NOMO-1 treated with DMSO at 0.1 percent for 48 hours (cell line): ENCODE measurements around the gene ARHGEF16.

Experiments used
- DNase-seq: peaks from one replicate; lab custom pipeline; 2025; ENCODE audit not compliant: unreplicated experiment; lab: John Stamatoyannopoulos, UW

ARHGEF16 gene

DNA sequence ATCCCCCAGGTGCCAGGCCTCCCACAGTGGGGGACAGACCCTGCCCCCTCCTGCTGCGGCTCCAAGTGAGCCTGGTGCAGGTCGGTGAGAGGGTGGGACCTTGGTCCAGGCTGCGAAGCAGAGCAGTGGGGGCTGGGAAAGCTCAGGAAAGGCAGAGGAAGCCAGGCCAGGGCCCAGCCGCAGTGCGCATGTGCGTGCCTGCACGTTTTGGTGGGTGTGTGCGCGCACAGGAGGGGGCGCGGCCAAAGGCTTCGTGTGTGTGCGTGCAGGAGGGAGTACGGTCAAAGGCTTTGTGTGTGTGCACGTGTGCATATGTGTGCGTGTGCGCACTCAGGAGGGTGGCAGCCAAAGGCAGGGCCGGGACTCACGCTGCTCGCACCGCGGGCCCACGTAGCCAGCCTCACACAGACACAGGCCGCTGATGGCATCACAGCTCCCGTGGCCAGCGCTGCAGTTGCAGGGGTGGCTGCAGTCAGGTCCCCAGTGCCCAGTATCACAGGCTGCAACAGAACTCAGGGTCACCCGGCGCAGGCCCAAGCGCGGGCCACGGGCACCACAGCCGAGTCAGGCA lies 45.9 kb downstream of the ARHGEF16 start:
- DNase-seq: no peak

DNA sequence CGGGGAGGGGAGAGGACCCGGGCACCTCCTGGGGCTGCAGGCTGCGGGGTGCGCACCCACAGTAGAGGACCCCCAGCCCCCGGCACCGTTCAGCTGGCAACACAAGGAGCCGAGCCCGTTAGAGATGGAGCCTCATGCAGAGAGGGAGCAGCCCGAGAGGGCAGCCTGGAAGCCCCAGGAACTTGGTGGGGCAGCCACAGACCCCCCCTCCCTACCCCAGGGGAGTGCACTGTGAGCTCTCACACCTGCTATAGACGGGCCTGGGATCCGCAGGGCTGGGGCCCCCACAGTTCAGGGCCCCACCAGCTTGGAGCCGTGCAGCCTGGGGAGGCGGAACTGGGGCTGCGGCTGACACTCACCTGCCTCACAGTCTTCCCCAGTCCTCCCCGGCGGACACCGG lies 47.0 kb downstream of the ARHGEF16 start:
- DNase-seq: no peak

DNA sequence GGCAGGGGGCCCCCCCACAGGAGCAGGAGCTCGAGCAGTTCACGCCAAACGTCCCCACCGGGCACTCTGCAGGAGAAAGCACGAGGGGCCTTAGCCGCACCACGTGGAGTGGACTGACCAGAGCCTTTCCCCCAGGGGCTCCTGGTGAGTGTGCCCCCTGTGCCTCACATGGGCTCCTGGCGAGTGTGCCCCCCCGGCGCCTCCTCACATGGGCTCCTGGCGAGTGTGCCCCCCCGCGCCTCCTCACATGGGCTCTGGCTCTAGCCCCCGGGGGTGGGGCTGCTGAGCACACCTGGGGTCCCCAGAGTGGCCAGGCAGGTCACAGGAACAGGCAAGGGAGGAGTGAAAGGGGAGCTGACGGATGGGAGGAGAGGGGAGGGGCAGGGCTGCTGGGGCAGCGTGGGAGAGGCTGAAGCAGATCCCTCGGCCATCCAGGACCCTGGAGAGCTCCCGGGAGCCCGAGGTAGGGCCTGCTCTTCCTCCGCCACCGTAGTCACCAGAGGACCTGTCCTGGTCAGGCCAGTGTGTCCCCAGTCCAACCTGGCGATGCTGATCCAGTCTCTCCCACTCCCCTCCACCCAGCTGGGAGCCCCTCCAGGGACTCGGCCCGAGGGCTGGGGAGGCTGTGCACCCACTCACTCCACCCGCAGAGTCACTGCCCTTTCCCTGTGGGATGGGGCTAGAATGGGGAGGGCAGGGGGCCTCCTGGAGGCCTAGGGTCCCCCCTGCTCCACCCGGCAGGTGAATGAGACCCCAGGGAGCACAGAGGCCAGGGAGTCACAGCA lies 47.6 kb downstream of the ARHGEF16 start:
- no peak for DNase-seq

DNA sequence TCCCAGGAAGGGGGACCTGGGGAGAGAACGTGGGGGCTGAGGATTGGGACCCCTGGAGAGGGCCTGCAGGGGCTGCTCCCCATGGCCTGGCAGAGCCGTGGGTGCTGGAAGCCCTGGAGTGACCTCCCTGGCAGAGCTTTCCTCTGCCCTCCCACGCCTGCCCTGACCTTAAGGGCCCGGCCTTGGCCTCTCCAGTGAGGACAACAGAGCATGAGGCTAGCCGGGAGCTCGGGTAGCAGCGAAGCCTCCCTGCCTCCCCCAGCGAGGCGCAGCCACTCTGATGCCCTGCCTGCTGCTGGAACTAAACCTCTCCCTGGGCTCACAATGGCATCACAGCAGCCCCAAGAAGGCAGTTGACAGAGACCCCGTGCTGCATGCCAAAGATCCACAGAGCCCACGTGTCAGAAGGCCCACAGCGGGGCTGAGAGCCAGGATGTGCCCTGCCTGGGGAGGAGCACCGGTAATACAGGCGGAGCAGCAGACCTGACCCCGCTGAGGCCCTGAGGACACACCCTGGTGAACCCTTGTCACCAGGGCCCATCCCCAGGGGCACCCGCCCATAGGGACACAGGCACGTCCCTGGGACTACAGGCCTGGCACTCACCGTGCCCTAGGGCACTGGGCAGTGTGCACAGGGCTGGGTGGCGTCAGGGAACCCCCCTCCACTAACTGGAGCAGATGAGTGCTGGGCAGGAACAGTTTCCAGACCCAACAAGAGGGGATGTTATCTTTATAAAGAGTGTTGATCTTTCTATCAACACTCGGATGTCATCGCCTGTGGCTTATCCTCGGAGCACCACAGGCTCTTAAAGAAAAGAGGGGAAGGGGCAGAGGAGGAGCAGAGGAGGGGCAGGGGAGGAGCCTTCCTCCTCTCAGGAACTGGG lies 48.4 kb downstream of the ARHGEF16 start:
- DNase-seq: no peak

DNA sequence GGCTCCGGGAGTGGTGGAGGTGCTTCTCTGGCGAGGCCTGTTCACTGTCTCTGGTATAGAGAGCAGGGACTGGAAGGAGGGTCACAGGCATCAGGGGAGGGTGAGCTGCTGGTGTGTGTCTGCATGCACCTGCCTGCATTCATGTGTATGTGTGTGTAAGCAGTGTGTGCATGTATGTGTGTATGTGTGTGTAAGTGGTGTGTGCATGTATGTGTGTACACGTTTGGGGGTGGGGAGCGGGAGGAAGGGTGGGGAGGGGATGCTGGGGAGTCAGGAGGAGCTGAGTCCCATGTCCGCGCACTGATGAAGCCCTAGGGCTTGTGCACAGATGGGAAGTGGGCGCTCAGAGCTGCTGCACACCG lies 49.0 kb downstream of the ARHGEF16 start:
- no peak for DNase-seq

DNA sequence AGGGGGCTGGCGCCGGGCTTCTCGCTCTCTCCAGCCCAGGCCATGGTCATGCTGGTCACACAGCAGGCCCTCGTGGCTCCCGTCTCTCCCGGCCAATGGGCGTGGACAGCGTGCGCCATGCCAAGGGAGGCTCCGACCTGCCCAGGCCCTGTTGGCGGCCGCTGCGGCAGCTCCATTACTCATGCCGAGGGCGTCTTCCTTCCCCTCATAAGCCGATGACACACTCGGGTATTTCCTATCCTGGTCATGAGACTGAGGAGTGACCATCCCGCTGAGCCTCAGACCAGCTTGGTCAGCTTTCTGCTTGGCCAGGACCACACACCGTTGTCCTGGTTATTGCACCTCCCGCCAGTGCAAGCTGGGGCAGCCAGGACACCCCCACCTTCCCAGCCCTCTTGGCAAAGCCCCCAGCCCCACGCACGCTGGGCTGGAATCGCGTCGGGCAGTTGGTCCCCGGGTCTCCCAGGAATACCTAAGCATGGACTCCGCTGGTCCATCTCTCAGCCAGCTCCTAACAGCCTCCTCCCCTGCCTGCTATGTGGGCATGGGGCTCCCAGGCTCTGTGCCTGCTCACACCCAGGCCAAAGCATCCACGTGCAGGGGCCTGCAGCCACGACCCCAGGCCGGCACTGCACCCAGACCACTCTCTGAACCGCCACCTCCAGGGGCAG lies 49.8 kb downstream of the ARHGEF16 start:
- DNase-seq: no peak

DNA sequence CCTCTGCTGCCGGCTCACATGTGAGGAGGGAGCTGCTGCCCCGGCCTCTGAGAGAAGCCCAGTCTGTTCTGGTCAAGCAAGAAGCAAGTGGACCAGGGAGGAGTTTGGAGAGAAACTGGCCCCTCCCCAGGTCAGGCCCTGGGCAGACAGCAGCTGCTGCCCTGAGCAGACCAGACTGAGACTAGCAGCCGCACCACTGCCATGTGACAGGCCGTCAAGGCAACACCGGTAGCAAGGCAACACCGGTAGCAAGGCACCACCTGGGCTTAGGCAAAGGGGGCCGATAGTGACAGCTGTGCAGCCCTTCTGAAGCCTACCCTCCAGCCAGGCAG lies 50.3 kb downstream of the ARHGEF16 start:
- no peak for DNase-seq

DNA sequence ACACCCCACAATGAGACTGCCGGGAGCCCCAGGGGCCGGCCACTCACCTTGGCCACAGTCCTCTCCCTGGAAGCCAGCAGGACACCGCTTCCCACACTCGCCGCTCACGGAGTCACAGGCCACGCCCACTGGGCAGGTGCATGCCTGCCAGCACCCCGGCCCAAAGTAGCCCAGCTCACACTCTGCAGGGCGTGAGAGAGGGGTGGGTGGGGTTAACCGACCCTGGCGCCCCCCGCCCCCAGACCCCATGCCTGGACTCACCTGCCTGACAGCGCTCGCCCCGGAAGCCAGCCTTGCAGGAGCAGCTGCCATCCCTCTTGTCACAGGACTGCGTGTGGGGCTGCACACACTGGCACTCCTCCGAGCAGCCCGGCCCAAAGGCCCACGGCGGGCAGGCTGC lies 50.7 kb downstream of the ARHGEF16 start:
- DNase-seq: no peak

DNA sequence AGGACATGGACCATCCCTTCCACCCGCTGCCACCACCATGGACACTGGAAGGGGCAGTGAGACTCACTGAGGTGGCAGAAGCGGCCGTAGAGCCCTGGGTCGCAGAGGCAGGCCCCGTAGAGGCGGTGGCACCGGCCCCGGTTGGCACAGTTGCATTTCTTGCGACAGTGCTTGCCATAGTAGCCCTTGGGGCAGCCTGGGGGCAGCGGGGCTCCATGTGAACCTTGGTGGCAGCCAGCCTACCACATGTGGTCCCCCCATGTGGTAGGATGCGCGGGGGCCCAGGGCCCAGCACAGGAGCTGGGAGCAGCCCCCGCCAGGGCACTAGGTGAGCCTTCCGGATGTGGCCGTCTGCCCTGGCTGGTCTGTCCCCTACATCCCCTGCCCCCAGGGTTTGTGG lies 51.6 kb downstream of the ARHGEF16 start:
- no peak for DNase-seq

DNA sequence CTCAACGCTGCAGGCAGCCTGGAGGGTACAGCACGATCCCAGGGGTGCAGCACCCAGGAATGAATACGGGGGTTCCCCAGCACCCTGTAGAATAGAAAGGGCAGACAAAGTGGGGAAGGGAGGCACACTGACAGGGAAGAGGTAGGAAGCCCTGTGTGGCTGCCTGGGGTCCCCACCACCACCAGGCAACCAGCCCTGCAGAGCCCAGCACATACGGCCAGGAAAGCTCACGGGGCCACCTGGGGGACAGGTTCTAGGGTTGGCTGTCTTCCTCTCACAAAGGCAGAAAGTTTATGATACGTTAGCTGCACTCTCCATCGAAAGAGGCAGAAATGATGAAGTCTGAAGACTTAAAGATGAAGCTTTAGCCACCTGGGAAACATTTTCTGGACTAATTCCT lies 52.5 kb downstream of the ARHGEF16 start:
- no peak for DNase-seq

DNA sequence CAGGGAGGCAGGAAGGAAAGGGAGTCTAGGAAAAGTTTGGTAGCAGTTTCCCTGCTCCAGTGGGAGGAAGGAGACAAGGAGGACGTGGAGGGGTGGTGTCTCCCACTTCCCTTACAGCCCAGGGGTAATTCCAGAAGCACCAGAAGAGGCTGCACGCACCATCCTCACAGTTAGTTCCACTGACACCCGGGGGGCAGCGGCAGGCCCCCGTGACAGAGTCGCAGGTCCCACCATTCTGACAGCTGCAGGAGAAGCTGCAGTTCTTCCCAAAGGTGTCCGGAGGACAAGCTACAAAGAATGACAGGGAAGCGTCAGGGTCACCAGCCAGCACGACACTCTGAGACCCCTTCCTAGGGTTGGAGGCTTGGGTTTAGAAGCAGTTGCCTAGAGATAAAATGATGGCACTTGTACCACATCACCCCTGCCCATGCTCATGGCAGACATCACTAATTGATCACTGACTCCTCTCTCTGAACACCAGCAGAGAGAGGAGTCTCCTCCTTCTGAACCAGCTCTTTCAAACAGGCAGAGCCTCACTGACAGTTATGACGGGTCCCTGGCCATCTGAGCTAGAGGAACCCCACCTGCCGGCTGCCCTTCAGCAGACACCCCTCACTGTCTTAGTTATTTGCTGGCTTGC lies 53.3 kb downstream of the ARHGEF16 start:
- no peak for DNase-seq

DNA sequence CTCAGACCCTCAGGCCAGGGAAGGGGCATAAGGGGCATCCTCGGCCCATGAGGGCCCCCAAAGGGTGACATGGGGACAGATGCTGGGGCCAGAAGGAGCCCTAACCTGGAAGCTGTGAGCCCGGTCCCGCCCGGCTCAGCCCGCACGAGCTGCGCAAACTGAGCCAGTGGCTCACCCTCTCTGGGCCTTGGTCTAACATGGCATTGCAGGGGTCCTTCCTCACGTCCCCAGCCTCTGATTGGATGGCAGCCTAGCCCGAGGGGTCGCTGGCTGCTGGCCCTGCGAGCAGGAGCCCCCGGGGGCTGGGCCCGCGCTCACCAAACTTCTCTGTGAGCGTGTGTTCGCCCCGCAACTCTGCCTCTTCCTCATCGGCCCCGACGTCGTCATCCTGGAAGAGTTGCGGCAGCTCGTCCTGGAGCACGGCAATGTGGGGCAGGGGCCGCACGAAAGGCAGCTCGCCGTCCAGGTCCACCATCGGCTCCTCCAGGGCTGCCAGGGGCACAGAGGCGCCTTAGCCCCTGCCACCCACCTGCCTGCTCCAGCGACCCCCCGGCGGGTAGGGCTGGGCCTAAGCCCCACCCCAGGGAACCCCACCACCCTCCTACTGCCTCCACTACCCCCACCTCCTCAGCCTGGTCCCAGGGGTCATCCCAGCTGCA lies 54.4 kb downstream of the ARHGEF16 start:
- DNase-seq: no peak

DNA sequence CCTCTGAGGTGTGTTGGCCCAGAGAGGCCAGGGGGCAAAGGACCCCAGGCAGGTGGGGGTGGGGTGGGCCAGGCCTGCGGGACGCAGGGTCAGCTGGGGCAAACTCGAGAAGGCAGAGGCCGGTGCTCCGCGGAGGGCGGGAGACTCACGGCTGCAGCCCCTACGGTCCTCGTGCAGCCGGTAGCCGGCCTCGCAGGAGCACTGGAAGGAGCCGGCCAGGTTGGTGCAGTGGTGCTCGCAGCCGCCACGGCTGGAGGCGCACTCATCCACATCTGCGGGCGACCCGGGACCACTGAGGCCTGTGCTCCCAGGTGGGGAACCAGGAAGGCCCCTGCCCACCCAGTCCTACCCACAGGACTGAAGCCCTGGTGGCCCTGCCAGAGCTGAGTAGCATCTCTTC lies 55.3 kb downstream of the ARHGEF16 start:
- DNase-seq: no peak

DNA sequence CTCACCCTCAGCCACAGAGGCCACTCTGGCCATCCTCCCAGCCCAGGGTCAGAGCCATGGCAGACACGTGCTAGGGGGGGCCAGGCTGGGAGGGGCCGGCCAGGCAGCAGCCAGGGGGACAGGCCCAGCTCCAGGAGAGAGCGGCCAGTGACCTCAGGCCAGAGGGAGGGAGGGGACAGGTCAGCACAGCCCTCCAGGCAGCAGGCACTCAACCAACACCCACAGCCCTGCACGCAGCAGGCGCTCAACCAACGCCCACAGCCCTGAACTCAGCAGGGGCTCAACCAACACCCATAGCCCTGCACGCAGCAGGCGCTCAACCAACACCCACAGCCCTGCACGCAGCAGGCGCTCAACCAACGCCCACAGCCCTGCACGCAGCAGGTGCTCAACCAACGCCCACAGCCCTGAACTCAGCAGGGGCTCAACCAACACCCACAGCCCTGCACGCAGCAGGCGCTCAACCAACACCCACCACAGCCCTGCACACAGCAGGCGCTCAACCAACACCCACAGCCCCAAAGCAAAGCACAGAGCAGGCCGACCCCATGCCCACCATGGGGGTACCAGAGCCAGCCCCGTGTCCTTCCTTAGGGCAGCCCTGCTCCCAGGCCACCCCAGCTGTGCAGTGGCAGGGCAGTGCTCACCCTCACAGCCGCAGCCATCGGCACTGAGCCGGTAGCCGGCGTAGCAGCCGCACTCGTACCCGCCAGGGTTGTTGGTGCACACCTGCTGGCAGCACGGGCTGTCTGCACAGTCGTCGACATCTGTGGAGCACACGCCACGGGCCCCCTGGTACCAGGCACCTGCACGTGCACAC lies 55.9 kb downstream of the ARHGEF16 start:
- no peak for DNase-seq

DNA sequence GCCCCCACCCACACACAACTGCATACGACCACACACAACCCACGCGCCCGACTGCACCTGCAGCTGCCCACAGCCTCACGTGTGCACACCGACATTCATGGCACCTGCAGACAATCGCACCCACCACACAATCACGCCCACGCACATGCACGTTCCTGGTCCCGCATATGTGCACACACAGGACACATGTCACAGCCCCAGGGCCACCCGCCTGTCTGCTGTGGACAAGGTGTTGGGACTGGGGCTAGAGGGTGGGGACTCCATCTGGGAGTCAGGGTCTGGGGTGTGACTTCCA lies 56.4 kb downstream of the ARHGEF16 start:
- DNase-seq: no peak

DNA sequence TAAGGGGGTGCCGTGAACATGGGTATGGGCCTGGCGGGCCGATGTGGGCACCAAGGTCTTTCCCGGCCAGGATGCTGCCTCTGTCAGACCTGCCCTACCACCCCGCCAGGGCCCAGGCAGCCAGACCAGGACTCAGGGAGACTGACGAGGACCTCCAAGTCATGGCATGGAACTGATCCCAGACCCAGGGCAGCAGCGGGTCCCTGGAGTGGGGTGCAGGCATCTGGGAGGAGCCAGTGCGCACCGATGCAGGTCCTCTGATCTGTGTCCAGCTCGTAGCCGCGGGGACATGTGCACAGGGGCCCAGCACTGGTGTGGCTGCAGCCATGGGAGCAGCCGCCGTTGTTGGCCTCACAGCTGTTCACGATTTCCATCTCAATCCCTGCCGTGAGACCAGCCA lies 56.8 kb downstream of the ARHGEF16 start:
- DNase-seq: no peak

DNA sequence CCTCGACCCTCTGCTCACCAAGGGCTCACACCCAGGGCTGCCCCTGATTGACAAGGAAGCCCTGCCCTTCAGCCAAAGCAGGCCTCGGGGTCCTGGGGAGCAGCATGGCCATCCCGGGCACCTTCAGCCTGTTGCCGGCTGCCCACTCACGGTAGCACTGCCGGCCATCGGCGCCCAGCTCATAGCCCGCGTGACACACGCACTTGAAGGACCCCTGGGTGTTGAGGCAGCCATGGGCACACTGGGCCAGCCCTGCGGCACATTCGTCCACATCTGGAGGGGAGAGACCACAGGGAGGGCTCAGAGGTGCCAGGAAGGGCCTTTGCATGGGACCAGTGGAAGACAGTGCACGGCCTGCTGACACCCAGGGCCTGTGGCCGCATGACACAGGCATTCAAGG lies 57.4 kb downstream of the ARHGEF16 start:
- DNase-seq: no peak

DNA sequence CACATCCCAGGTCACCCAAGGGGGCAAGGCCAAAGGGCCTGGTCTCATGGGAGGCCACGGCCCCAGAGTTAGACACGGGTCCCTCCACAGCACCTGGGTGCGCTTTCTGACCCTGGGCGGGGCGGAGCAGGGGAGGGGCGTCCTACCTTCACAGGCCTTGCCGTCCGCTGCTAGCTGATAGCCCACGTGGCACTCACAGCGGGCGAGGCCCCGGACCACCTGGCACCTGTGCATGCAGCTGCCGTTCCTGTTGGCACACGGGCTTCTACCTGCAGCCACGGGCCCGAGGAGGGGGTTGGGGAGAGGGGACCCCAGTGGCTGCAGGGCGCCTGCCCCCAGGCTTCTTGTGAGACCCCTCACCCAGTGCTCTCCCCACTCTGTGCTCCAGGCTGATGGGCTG lies 59.9 kb downstream of the ARHGEF16 start:
- no peak for DNase-seq

DNA sequence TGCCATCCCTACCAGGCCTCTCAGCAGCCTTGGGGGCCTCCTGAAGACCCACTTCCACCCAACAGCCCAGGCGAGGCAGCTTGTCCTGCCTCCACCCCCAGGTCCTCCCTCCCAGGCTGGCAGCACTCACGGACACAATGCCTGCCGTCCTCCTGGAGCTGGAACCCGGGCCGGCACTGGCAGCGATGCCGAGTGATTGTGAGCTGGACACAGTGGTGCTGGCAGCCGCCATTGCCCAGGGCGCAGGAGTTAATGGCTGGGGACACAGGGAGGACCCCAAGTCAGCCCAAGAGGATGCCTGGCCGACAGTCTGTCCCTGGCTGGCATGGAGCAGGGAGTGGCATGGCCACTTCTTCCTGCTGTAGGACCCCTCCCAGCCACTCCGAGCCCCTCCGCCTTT lies 60.8 kb downstream of the ARHGEF16 start:
- DNase-seq: no peak
